ENCODE data around the gene CCDC91. TPM values are rescaled to one million over a fixed set of nuclear protein-coding genes. Genes with fewer than 3 reads are reported as not detected.

Gene CCDC91
- total RNA-seq, 4 donors from 2014 or later: 55.6 to 74.0 (median 62.6) TPM

GRCh38 chr12:28162697-28163096 is 27.6 kb upstream of the CCDC91 start:
- intact Hi-C loops (cut with DNase I): no loop called here
- TF ChIP-seq CTCF (IDR thresholded peaks at IDR 0.05): no peak
- no peak for TF ChIP-seq POLR2A (IDR thresholded peaks at IDR 0.05)
- DNase-seq: no peak
- Histone ChIP-seq H3K27me3 (no peaks in the 10 kb centered on the region), H3K4me1 (no peaks in the 10 kb centered on the region), H3K9me3 (no peaks in the 10 kb centered on the region), H3K27ac (no peak overlapping the region), H3K36me3 (no peaks in the 10 kb centered on the region), H3K4me3 (replicated peaks in 1 of 3) (no peak overlapping the region)
- WGBS, 2 donors: 86 to 93% methylated on average over 1 of the region's 1 CpG

- WGBS, 2 donors: 83 to 84% methylated on average over 2 of the region's 2 CpGs
- DNase-seq: no peak
Observed at GRCh38 chr12:28164644-28165275, 25.5 kb upstream of the CCDC91 start.

GRCh38 chr12:28167981-28168485 is 22.2 kb upstream of the CCDC91 start:
- Histone ChIP-seq H3K4me1 (no peaks in the 10 kb centered on the region), H3K9me3 (no peaks in the 10 kb centered on the region), H3K36me3 (no peaks in the 10 kb centered on the region), H3K4me3 (replicated peaks in 1 of 3) (no peak overlapping the region), H3K27me3 (no peaks in the 10 kb centered on the region), H3K27ac (no peak overlapping the region)
- DNase-seq: no peak
- WGBS, 2 donors: 89 to 91% methylated on average over 2 of the region's 2 CpGs
- intact Hi-C loops (cut with DNase I): no loop called here
- TF ChIP-seq POLR2A (IDR thresholded peaks at IDR 0.05): no peak
- TF ChIP-seq CTCF (IDR thresholded peaks at IDR 0.05): no peak

More at GRCh38 chr12:28164644-28165275, 25.5 kb upstream of the CCDC91 start:
- H3K9me3 ChIP-seq: no peaks in the 10 kb centered on the region
- H3K4me1 ChIP-seq: no peaks in the 10 kb centered on the region
- H3K27me3 ChIP-seq: no peaks in the 10 kb centered on the region
- H3K36me3 ChIP-seq: no peaks in the 10 kb centered on the region
- H3K27ac ChIP-seq: no peak overlapping the region
- TF ChIP-seq POLR2A (IDR thresholded peaks at IDR 0.05) (no peak), CTCF (IDR thresholded peaks at IDR 0.05) (no peak)
- intact Hi-C loops (cut with DNase I): no loop called here
- no peak overlapping the region for H3K4me3 ChIP-seq (replicated peaks in 1 of 3)

GRCh38 chr12:28171356-28172060 is 18.7 kb upstream of the CCDC91 start:
- Histone ChIP-seq H3K4me3 (replicated peaks in 1 of 3) (no peak overlapping the region), H3K27ac (no peak overlapping the region), H3K36me3 (no peaks in the 10 kb centered on the region), H3K27me3 (no peaks in the 10 kb centered on the region), H3K9me3 (no peaks in the 10 kb centered on the region), H3K4me1 (no peaks in the 10 kb centered on the region)
- TF ChIP-seq POLR2A (IDR thresholded peaks at IDR 0.05) (no peak), CTCF (IDR thresholded peaks at IDR 0.05) (no peak)
- 78 to 96% methylated on average over 3 of the region's 3 CpGs for WGBS, 2 donors
- intact Hi-C loops (cut with DNase I): no loop called here
- no peak for DNase-seq

GRCh38 chr12:28172434-28173030 is 17.7 kb upstream of the CCDC91 start:
- intact Hi-C loops (cut with DNase I): no loop called here
- H3K27me3 ChIP-seq: no peaks in the 10 kb centered on the region
- DNase-seq: no peak
- H3K4me1 ChIP-seq: no peaks in the 10 kb centered on the region
- H3K4me3 ChIP-seq (replicated peaks in 1 of 3): no peak overlapping the region
- no peak overlapping the region for H3K27ac ChIP-seq
- H3K36me3 ChIP-seq: no peaks in the 10 kb centered on the region
- 93 to 95% methylated on average over 3 of the region's 3 CpGs for WGBS, 2 donors
- TF ChIP-seq CTCF (IDR thresholded peaks at IDR 0.05): peak in 3 of 6 experiments; percentile 18 to 42 (median 34)
- TF ChIP-seq POLR2A (IDR thresholded peaks at IDR 0.05): no peak
- H3K9me3 ChIP-seq: no peaks in the 10 kb centered on the region
